Stimulated activated CD4-positive, alpha-beta T cell treated with anti-CD3 and anti-CD28 coated beads, Interleukin-12 subunit alpha, Interleukin-12 subunit beta, amount 100 ng/mL, for 48 hours (primary cell): Measurements from ENCODE around the gene KLK5.

Experiments
- DNase-seq, 3 donors: peaks; one replicate each; pipeline ENCODE4 v3.0.0-alpha.2; 2020; ENCODE audit warnings: low read depth in 2 of 3, low spot score in 1 of 3

Gene KLK5

GRCh38 chr19:50969413-50969760, 16.5 kb upstream of the KLK5 start, which contains the start of gene KLK6:
Gene KLK6, minus strand, starts transcription at chr19:50969591. Its CDS starts 1,487 bp downstream, at chr19:50968104.
- DNase-seq: no peak

- no peak for DNase-seq
Observed at GRCh38 chr19:50968716-50969412, 16.0 kb upstream of the KLK5 start.

GRCh38 chr19:50967929-50968715, 15.3 kb upstream of the KLK5 start:
- no peak for DNase-seq

- DNase-seq: no peak
Observed at GRCh38 chr19:50964266-50964665, 11.4 kb upstream of the KLK5 start.

- DNase-seq: no peak
Observed at GRCh38 chr19:50963381-50963780, 10.5 kb upstream of the KLK5 start.

GRCh38 chr19:50962245-50962644, 9.4 kb upstream of the KLK5 start:
- no peak for DNase-seq

GRCh38 chr19:50959731-50960500, 7.1 kb upstream of the KLK5 start:
- no peak for DNase-seq

GRCh38 chr19:50957587-50957986, 4.7 kb upstream of the KLK5 start:
- DNase-seq: no peak

- DNase-seq: no peak
Observed at GRCh38 chr19:50949861-50950260, 3.0 kb downstream of the KLK5 start.

GRCh38 chr19:50947123-50947522, 5.7 kb downstream of the KLK5 start:
- no peak for DNase-seq

- no peak for DNase-seq
Observed at GRCh38 chr19:50944795-50945194, 8.0 kb downstream of the KLK5 start.

GRCh38 chr19:50943074-50943828, 9.6 kb downstream of the KLK5 start:
- no peak for DNase-seq

GRCh38 chr19:50939596-50939995, 13.2 kb downstream of the KLK5 start:
- no peak for DNase-seq

GRCh38 chr19:50933640-50934039, 19.2 kb downstream of the KLK5 start:
- no peak for DNase-seq

- DNase-seq: no peak
Observed at GRCh38 chr19:50932690-50933083, 20.2 kb downstream of the KLK5 start.

- no peak for DNase-seq
Observed at GRCh38 chr19:50932018-50932689, 20.7 kb downstream of the KLK5 start.

- no peak for DNase-seq
Observed at GRCh38 chr19:50931023-50931422, 21.8 kb downstream of the KLK5 start.

- DNase-seq: no peak
Observed at GRCh38 chr19:50928831-50929230, 24.0 kb downstream of the KLK5 start.

- DNase-seq: no peak
Observed at GRCh38 chr19:50926144-50926543, 26.7 kb downstream of the KLK5 start.

GRCh38 chr19:50925734-50926133, 27.1 kb downstream of the KLK5 start:
- DNase-seq: no peak

- no peak for DNase-seq
Observed at GRCh38 chr19:50924586-50924985, 28.3 kb downstream of the KLK5 start.
